ENCODE results near the gene MAST4.

DNA sequence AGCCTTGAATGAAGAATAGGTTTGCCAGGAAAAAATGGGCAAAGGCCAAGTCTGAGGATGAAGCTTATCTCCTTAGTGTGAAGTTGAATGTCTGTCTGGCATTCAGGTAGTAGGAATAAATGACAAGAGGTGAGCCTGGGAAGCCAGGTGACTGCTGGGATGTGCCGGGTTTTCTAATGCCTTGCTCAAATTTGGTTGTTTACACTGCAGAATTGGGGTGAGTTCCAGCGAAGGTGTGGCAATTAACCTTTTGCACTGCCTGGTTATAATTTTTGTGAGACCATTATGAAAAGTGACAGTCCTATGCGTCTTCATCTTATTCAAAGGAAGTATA is 73.6 kb downstream of the MAST4 start:
- TF ChIP-seq POLR2A (IDR thresholded peaks at IDR 0.05; ENCODE audit: low read depth, low read length) = no peak
- TF ChIP-seq POLR2AphosphoS5 (IDR thresholded peaks at IDR 0.05; ENCODE audit: low read depth, low read length) = no peak

Data from GM12892 (cell line).